ENCODE data around the gene LPP.

The LPP gene

DNA sequence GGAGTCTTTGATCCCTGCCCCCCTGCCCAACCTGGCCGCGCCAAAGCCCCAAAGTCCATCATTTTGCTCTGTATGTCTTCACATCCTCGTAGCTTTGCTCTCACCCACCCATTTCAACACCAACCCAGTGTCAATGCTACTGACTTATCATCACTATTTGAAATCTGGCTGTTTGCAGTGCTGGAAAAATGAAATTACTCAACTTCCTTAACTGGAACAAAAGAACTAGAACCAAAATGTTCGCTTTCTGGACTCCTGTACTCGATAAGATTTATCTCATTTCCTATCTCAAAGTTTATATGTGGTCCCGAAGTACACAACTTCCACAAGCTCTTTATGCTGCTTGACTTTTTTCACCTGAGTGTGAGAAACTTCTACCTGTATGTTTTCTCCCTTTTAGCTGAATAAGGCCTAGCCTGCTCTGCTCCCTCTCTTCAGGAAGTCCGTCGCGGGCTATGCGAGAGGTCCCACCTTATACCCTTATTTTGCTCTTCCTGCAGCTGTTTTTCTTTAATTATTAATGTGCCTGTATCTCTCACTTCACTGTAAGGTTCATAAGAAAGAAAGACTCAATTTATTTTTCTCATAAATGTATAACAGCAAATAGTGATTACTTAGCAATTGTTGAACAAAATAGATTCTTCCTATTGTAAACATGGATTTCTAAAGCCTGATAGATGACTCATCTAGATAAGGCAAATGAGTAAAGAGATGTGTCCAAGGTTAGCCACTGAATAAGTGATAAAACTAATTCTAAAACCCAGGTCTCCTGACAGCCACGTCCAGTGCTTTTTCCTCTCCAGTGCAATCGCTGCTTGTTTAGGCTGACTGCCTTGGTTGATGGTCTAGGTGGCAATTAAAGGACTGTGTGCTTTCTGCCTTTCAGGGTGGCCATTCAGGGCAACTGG lies 553.7 kb downstream of the LPP start:
- Histone ChIP-seq H3K27ac (ENCODE audit: low read length) (no peak overlapping the region), H3K4me1 (ENCODE audit: control insufficient read depth, low read depth, low read length) (no peaks in the 10 kb centered on the region), H3K4me3 (ENCODE audit: low read length) (no peak overlapping the region), H3K9me3 (ENCODE audit: control insufficient read depth, low read depth, low read length) (no peaks in the 10 kb centered on the region), H3K27me3 (ENCODE audit: control insufficient read depth, insufficient read depth, low read length) (no peaks in the 10 kb centered on the region), H3K9ac (ENCODE audit: low read length) (no peak overlapping the region), H3K36me3 (ENCODE audit: control insufficient read depth, low read depth, low read length) (no peaks in the 10 kb centered on the region)

DNA sequence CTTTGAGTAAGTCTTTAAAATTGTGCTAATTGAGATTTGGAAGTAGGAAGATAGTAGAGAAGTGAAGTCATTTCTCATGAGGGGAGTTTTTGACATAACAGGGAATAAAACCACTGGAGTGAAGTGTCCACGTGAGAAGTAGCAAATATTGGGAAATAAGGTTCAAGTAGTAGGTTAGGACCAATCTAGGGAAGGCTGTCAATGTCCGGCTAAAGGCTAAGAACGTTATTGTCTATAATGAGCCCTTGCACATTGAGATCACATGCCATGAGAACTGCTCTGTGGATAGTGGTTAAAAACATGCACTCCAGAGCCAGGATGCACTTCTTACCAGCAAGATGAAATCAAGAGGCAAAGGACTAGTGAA lies 557.9 kb downstream of the LPP start:
- H3K4me3 ChIP-seq (ENCODE audit: low read length): no peak overlapping the region
- no peak overlapping the region for H3K27ac ChIP-seq (ENCODE audit: low read length)
- H3K27me3 ChIP-seq (ENCODE audit: control insufficient read depth, insufficient read depth, low read length): no peaks in the 10 kb centered on the region
- H3K9me3 ChIP-seq (ENCODE audit: control insufficient read depth, low read depth, low read length): no peaks in the 10 kb centered on the region
- H3K9ac ChIP-seq (ENCODE audit: low read length): no peak overlapping the region
- no peaks in the 10 kb centered on the region for H3K36me3 ChIP-seq (ENCODE audit: control insufficient read depth, low read depth, low read length)
- H3K4me1 ChIP-seq (ENCODE audit: control insufficient read depth, low read depth, low read length): no peaks in the 10 kb centered on the region

DNA sequence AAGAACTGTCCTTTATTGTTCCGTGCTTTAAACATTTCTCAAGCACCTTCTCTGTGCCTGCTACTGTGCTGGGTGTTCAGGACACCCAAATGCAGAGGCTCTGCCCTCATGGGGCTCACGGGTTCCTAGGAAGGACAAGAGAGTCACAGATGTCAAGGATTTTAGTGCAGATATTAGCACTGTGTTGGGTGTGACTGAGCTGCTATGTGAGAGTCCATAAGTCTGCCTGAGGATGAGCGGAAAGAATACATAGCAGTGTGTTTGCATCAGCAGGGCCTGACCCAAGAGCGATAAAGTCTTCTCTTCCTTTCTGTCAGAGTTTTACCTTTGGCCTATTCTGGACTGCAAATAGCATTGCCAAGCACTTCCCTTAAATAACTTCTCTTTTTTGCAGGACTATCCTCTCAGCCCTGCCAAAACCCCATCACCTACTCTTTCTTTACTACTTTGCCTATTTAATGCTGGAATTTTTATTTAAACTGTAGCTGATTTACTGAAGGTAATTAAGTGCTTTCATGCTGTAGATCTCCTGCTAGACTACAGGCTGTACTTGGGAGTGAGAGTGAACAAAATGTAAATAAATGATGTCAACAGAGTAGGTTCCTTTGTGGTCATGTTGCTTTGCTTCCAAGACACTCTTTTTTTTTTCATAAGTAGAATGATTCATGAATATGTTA lies 558.4 kb downstream of the LPP start:
- Histone ChIP-seq H3K36me3 (ENCODE audit: control insufficient read depth, low read depth, low read length) (no peaks in the 10 kb centered on the region), H3K4me3 (ENCODE audit: low read length) (no peak overlapping the region), H3K27ac (ENCODE audit: low read length) (no peak overlapping the region), H3K27me3 (ENCODE audit: control insufficient read depth, insufficient read depth, low read length) (no peaks in the 10 kb centered on the region), H3K9ac (ENCODE audit: low read length) (no peak overlapping the region), H3K4me1 (ENCODE audit: control insufficient read depth, low read depth, low read length) (no peaks in the 10 kb centered on the region), H3K9me3 (ENCODE audit: control insufficient read depth, low read depth, low read length) (no peaks in the 10 kb centered on the region)

DNA sequence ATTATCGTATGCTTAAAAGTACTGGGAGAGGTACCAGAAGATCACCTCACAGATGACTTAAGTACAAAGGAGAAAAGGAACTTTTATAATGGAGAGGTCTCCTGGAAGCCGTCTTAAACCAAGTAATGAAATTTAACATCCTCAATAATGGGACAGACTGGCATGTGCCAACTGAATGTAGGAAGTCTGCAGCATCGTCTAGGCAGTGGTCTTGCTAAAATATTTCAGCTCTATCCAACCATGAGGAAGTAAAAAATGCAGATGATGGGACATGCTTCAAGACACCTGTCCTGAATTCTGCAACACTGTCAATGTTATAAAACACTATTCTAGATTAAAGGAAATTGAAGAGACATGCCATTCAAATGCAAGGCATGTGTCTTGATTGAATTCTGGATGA lies 559.0 kb downstream of the LPP start:
- Histone ChIP-seq H3K4me1 (ENCODE audit: control insufficient read depth, low read depth, low read length) (no peaks in the 10 kb centered on the region), H3K9me3 (ENCODE audit: control insufficient read depth, low read depth, low read length) (no peaks in the 10 kb centered on the region), H3K27me3 (ENCODE audit: control insufficient read depth, insufficient read depth, low read length) (no peaks in the 10 kb centered on the region), H3K9ac (ENCODE audit: low read length) (no peak overlapping the region), H3K4me3 (ENCODE audit: low read length) (no peak overlapping the region), H3K27ac (ENCODE audit: low read length) (no peak overlapping the region), H3K36me3 (ENCODE audit: control insufficient read depth, low read depth, low read length) (no peaks in the 10 kb centered on the region)

DNA sequence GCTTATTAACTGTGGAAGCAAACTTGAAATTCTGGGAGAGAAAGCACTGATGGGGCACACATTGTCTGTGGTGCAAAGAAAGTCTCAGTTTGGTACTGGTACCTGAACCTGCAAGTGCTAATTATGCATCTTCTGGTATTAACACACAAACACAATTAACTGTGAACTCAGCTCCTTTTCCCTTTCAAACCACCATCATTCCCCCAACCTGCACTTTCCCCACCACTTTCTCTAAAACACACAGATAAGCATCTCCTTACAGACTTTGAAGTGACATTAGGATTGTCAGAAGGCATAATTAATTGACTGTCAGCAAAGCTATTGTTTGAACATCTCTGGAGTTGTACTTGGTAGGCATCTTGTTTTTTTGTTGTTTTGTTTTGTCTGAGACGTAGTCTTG lies 565.6 kb downstream of the LPP start:
- Histone ChIP-seq H3K36me3 (ENCODE audit: control insufficient read depth, low read depth, low read length) (no peaks in the 10 kb centered on the region), H3K9ac (ENCODE audit: low read length) (no peak overlapping the region), H3K27me3 (ENCODE audit: control insufficient read depth, insufficient read depth, low read length) (no peaks in the 10 kb centered on the region), H3K27ac (ENCODE audit: low read length) (no peak overlapping the region), H3K4me1 (ENCODE audit: control insufficient read depth, low read depth, low read length) (no peaks in the 10 kb centered on the region), H3K9me3 (ENCODE audit: control insufficient read depth, low read depth, low read length) (no peaks in the 10 kb centered on the region), H3K4me3 (ENCODE audit: low read length) (no peak overlapping the region)

DNA sequence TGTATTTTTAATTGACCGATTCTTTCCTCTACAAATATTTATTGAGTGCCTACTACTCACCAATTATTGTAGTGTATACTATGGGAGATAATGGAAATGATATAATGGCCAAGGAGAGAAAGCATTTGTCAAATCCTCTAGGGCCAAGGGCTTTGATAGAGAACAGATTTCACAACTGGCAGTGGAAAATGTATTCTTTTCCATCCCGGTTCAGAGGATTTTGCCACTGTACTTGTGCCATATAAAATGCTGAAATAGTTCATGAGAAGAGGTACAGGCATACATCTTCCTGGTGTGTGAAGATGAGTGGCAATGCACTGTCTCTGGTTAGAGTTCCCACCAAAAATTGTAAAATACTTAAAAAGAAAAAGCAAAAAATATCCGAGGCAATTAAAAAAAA lies 566.3 kb downstream of the LPP start:
- H3K9me3 ChIP-seq (ENCODE audit: control insufficient read depth, low read depth, low read length): no peaks in the 10 kb centered on the region
- H3K9ac ChIP-seq (ENCODE audit: low read length): no peak overlapping the region
- no peak overlapping the region for H3K4me3 ChIP-seq (ENCODE audit: low read length)
- H3K27me3 ChIP-seq (ENCODE audit: control insufficient read depth, insufficient read depth, low read length): no peaks in the 10 kb centered on the region
- H3K4me1 ChIP-seq (ENCODE audit: control insufficient read depth, low read depth, low read length): no peaks in the 10 kb centered on the region
- no peaks in the 10 kb centered on the region for H3K36me3 ChIP-seq (ENCODE audit: control insufficient read depth, low read depth, low read length)
- H3K27ac ChIP-seq (ENCODE audit: low read length): no peak overlapping the region

DNA sequence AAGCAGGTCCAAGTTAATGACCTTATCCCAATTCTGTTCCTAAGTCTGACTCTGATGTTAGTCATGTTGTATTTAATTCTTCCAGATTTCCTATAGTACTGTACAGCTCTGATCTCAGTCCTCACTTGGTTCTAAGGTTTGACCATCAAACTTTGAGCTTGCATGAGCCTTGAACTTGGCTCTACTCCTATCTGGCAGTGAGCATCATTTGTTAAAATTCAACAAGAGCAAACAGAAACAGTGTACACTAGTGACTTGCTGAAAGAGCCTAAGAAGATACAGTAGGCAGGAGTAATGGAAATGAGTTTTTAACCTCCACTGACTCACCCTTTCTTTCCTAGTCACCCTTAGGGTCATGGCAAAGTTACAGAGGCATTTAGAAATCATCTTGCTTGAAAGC lies 566.7 kb downstream of the LPP start:
- Histone ChIP-seq H3K4me1 (ENCODE audit: control insufficient read depth, low read depth, low read length) (no peaks in the 10 kb centered on the region), H3K9me3 (ENCODE audit: control insufficient read depth, low read depth, low read length) (no peaks in the 10 kb centered on the region), H3K9ac (ENCODE audit: low read length) (no peak overlapping the region), H3K27ac (ENCODE audit: low read length) (no peak overlapping the region), H3K36me3 (ENCODE audit: control insufficient read depth, low read depth, low read length) (no peaks in the 10 kb centered on the region), H3K4me3 (ENCODE audit: low read length) (no peak overlapping the region), H3K27me3 (ENCODE audit: control insufficient read depth, insufficient read depth, low read length) (no peaks in the 10 kb centered on the region)

DNA sequence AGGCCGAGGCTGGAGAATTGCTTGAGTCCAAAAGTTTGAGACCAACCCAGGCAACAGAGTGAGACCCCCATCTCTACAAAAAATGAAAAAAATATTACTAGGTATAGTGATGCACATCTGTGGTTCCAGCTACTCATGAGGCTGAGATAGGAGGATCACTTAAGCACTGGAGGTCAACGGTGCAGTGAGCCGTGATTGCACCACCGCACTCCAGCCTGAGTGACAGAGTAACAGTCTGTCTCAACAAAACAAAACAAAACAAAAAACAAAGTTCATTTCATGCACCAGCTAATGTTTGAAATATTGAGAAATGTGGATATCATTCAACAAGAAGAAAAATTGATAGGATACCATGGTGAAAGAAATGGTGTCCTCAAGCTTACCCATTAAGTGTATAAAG lies 567.4 kb downstream of the LPP start:
- Histone ChIP-seq H3K9me3 (ENCODE audit: control insufficient read depth, low read depth, low read length) (no peaks in the 10 kb centered on the region), H3K4me1 (ENCODE audit: control insufficient read depth, low read depth, low read length) (no peaks in the 10 kb centered on the region), H3K27ac (ENCODE audit: low read length) (no peak overlapping the region), H3K4me3 (ENCODE audit: low read length) (no peak overlapping the region), H3K27me3 (ENCODE audit: control insufficient read depth, insufficient read depth, low read length) (no peaks in the 10 kb centered on the region), H3K9ac (ENCODE audit: low read length) (no peak overlapping the region), H3K36me3 (ENCODE audit: control insufficient read depth, low read depth, low read length) (no peaks in the 10 kb centered on the region)

DNA sequence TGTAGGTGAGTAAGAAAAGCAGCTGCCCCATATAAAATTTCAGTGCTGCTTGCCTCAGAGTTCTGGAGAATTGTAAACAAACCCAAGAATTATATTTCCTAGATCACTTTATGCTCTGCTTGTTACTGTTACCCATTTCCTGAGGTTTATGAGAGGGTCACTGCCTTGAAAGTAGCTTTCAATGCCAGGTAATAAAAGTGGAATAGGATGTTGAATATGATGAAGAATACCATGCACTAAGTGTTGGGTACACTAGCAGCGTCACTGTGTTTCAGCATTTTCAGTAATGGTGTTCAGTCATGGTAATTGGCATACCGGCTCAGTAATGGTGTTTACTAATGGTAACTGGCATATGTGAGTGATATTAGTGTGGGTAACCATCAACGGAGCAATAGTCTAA lies 568.0 kb downstream of the LPP start:
- H3K27me3 ChIP-seq (ENCODE audit: control insufficient read depth, insufficient read depth, low read length): no peaks in the 10 kb centered on the region
- no peak overlapping the region for H3K9ac ChIP-seq (ENCODE audit: low read length)
- no peaks in the 10 kb centered on the region for H3K9me3 ChIP-seq (ENCODE audit: control insufficient read depth, low read depth, low read length)
- no peaks in the 10 kb centered on the region for H3K4me1 ChIP-seq (ENCODE audit: control insufficient read depth, low read depth, low read length)
- no peak overlapping the region for H3K27ac ChIP-seq (ENCODE audit: low read length)
- H3K4me3 ChIP-seq (ENCODE audit: low read length): no peak overlapping the region
- no peaks in the 10 kb centered on the region for H3K36me3 ChIP-seq (ENCODE audit: control insufficient read depth, low read depth, low read length)

DNA sequence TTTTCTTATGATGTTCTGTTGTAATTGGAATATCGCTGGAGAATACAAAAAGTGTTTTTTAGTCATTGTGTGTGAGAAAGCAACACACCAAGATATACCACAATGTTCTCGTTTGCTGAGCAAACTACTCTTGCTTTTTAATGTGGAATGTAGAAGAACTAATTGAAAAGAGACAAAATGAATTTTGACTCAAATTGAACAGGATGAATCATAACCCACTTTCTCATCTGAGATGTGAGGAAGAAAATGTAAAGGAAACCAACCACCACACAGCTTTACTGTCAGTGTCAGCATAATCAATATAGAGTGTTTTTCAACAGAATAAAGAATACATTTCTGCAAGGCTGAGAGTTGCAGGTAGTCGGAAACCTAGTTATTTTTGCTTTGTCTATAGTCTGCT lies 569.0 kb downstream of the LPP start:
- no peaks in the 10 kb centered on the region for H3K9me3 ChIP-seq (ENCODE audit: control insufficient read depth, low read depth, low read length)
- H3K36me3 ChIP-seq (ENCODE audit: control insufficient read depth, low read depth, low read length): no peaks in the 10 kb centered on the region
- H3K27ac ChIP-seq (ENCODE audit: low read length): no peak overlapping the region
- H3K9ac ChIP-seq (ENCODE audit: low read length): no peak overlapping the region
- no peaks in the 10 kb centered on the region for H3K4me1 ChIP-seq (ENCODE audit: control insufficient read depth, low read depth, low read length)
- no peak overlapping the region for H3K4me3 ChIP-seq (ENCODE audit: low read length)
- H3K27me3 ChIP-seq (ENCODE audit: control insufficient read depth, insufficient read depth, low read length): no peaks in the 10 kb centered on the region

DNA sequence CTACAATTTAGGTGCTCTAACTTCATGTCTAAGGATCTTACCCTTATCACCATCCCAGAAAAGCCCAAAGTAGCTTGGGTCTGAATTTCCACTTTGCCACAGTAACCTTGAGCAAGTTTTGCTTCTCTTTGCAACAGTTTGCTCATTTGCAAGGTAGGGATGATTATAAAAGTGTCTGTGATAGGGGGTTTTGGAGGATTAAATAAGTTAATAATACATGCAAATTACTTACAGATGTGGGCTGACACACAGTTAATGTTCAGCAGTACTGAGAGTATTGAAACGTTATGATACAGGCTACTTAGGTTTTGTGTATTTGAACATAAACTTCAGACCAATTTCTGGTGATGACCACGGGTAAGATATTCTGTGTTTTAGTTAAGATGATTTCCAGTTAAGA lies 573.1 kb downstream of the LPP start:
- no peaks in the 10 kb centered on the region for H3K4me1 ChIP-seq (ENCODE audit: control insufficient read depth, low read depth, low read length)
- no peaks in the 10 kb centered on the region for H3K9me3 ChIP-seq (ENCODE audit: control insufficient read depth, low read depth, low read length)
- H3K36me3 ChIP-seq (ENCODE audit: control insufficient read depth, low read depth, low read length): no peaks in the 10 kb centered on the region
- H3K27ac ChIP-seq (ENCODE audit: low read length): no peak overlapping the region
- H3K27me3 ChIP-seq (ENCODE audit: control insufficient read depth, insufficient read depth, low read length): no peaks in the 10 kb centered on the region
- H3K4me3 ChIP-seq (ENCODE audit: low read length): no peak overlapping the region
- no peak overlapping the region for H3K9ac ChIP-seq (ENCODE audit: low read length)

DNA sequence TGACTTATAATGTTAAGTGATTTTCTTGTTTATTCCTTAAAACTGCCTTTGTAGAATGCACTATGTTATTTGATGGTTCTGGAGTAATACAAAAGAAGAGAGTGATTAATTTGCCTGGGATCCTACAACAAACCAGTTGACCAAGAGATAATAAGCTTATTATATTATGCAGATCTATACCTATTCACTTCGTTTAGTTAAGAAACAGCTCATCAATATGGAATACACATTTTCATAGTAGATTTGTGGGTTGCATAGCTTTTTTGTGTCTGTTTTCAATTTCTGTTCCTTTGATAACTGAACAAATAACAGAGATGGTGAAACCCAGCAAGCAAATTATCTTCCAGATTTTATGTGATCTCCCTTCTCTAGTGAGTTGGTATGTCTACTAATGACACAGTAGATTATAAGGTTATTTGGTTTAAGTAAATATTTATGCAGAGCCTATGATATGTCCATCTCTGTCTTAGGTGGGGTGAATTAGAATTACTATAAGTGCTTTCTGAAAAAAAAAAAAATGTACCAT lies 574.5 kb downstream of the LPP start:
- Histone ChIP-seq H3K36me3 (ENCODE audit: control insufficient read depth, low read depth, low read length) (no peaks in the 10 kb centered on the region), H3K9me3 (ENCODE audit: control insufficient read depth, low read depth, low read length) (no peaks in the 10 kb centered on the region), H3K27me3 (ENCODE audit: control insufficient read depth, insufficient read depth, low read length) (no peaks in the 10 kb centered on the region), H3K4me3 (ENCODE audit: low read length) (no peak overlapping the region), H3K4me1 (ENCODE audit: control insufficient read depth, low read depth, low read length) (no peaks in the 10 kb centered on the region), H3K27ac (ENCODE audit: low read length) (no peak overlapping the region), H3K9ac (ENCODE audit: low read length) (no peak overlapping the region)

All from iPS-18a (cell line).